GM18873 (cell line): ENCODE measurements around the gene CELSR1.

Experiments used
- ATAC-seq: cut with Tn5 transposase; IDR thresholded peaks from one replicate; pipeline ENCODE4 v1.9.1; 2021; ENCODE audit warnings: mild to moderate bottlenecking, moderate library complexity, moderate number of reproducible peaks; ENCODE audit not compliant: unreplicated experiment, low FRiP score

CELSR1 gene

DNA sequence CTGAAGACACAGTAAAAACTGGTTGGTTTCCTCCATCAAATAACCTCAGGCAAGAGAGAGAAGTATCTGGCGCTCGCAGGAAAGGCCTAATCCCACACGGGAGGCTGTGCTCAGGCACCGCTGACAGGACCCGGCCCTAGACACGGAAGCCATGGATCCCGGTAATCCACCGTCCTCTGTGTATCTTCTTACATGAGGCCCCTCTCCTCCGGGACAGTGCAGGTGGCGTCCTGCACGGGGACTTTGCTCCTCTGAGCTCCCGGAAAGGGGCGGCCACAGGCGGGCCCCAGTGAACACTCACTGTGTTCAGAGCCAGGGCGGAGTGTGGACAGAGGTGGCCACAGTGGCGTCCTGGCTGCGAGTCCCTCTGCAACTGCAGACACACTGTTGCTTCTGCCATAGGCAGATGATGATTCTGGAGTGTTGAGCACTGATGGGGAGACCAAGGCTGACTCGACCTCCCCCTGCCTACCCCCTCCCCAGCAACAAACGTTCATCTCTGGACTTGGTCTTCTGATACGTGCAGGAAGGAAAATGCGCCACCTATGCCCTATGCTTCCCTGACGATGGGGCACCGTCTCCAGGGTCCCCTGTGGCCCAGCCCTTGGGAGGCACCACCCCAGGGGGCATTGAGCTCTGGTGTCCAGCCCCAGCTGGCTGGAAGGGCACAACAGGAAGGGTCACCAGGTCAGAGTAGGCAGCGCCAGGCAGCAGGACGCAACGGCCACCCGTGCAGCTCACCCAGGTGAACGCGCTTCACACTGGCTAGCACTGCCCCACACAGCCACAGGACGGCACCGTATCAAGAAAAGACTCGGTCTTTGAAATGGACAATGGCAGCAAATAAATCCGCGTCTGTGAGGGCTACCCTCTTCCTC, 106.2 kb downstream of the CELSR1 start:
- ATAC-seq, result no peak

DNA sequence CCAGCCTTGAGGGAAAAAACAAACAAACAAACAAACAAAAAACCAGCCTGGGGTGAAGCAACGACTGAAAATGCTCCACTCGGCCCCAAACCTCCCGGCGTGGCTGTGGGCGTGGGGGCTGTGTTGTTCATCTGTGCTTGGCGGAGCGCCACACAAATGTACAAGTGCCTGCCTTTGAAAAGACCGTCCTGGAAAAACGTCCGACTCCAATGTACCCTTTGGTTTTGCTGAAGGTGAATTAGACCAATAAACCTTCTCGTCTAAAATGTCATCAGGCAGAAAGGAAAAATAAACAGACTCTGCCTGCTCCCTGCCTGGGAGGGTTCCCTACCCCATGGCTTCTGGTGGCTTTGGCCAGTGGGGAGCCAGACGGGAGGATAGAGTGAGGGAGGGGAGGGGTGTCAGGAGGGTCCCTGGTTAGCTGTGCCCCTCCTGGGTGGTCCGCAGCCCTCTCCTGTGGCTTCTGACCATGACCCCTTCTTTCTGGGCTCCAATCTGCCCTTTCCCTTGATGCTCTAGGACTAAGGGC, 108.0 kb downstream of the CELSR1 start:
- ATAC-seq, result no peak

DNA sequence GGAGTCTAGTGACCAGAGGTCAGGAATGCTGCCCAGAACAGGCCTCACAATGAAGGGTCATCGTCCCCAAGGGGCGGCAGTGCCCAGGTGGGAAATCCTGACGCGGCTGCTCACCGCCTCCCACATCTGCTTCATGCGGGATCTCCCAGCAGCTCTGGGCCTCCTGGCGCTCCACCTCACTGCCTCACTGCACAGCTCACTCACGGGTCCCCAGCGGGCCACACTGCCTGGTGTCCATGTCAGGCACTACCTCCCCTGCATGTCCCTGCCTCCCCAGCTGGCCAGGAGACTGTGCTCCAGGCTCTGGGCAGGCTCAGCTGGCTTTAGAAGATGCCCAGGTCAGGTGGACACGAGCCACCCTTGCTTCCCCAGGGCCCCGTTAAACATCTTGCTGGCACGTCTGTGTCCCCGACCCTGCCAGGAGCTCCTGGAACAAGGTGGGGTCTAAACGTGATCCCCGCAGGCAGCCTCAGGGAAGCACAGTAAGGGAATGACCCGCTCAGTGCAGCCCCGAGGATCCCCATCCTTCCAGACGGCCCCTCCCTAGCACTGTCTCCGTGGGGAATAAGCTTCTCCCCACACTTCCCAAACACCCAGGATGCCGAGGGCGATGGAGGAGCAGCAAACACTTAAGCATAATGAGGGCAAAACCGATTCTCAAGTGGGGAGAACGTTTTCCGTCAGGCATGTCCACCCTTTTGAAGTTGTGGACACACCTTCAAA, 108.7 kb downstream of the CELSR1 start:
- ATAC-seq, result no peak

DNA sequence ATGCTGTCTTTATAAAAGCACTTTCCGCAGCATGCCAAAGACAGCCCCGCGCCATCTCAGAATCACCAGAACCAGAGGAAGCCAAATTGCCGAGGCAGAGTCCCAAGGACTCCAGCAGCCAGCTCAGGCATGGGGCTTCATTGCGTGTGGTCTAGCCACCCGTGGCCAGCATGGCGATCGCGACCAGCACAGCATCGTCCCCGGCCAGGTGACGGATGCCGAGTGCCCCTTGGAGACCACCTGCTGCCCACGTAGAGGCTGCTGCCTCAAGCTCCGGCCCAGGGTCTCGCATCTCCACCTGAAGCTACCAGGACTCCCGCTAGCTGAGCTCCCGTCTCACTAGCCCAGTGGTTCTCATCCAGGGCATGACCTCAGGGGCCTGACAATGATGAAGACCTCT, 109.2 kb downstream of the CELSR1 start:
- no peak for ATAC-seq

DNA sequence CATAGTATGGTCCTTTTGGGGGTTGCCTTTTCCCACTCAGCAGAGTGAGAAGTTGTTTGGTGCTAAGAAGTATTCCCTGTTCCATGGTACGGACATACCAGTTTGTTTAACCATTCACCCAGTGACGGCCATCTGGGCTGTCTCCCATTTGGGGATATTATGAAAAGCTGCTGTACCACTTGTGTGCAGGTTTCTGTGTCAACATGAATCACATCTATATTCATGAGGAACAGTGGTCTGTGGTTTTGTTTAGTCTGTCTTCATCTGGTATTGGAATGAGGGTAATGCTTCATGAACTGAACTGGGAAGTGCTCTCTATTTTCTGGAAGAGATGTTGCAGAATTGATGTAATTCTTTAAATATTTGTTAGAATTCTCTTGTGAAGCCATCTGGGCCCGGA, 112.4 kb downstream of the CELSR1 start:
- ATAC-seq, result no peak

DNA sequence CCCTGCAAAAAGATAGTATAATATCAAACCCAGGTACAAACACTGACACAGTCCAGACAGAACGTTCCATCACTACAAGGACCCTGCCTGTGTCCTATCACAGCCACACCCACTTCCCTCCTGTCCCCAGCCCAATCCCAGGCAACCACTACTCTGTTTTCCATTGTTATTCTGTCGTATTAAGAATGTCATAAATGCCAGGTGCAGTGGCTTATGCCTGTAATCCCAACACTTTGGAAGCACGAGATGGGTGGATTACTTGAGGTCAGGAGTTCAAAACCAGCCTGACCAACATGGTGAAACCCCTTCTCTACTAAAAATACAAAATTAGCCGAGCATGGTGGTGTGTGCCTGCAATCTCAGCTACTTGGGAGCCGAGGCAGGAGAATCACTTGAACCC, 112.9 kb downstream of the CELSR1 start:
- no peak for ATAC-seq

DNA sequence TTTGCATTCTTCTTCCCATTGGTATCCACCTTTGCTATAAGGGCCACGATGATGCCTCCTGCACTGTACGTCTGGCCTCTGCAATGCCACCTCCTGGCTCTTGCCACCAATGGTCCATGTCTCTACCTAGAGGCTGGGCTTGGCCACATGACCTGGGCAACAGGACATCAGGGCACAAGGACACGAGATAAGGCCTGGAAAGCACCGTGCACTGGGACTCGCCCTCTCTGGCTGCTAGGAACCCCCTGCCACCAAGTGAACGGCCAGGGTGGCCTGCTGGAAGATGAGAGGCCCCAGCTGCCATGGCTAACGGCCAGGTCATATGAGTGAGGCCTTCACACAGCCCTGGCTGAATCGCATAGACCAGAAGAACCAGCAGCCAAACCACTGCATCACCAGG, 114.5 kb downstream of the CELSR1 start:
- no peak for ATAC-seq

DNA sequence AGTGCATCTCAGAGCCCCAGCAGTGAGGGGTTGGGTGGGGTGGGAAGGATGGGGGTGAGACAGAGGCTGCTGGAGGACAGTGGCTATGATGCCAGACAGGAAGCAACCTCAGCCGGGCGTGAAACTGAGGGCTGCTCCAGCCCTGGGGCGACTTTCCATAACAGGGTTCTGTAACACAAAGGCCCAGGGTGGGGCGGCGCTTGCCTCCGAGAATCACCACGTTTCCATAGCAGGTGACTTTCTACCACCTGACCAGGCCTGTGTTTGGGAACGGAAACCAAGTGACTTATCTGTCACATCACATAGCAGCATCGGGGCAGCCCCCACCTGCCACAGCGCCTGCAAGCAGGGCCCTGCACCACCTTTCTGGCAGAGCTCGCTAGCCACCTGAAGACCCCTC, 116.2 kb downstream of the CELSR1 start:
- ATAC-seq, result no peak

DNA sequence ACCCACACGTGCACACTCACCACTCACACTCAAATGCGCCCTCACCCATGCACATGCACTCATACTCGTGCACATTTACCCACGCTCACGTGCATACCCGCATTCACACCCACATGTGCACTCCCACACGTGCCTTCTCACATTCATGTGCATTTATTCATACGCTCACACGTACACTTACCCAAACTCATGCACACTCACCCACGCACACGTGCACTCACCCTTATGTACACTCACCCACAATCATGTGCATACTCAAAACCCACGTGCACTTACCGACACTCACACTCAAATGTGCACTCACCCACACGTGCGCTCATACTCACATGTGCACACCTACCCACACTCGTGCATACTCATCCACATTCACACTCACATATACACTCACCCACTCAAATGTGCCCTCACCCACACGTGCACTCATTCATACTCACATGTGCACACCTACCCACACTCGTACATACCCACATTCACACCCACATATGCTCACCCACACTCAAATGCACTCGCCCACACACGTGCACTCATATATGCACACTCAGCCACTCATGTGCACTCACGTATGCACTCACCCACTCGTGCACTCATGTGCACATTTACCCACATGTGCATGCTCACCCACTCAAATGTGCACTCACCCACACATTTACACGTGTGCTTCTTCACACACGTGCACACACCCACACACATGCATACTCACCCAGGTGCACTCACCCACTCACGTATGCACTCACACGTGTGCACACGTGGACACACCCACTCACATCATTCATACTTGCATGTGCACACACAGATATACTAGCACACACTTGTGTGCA, 117.5 kb downstream of the CELSR1 start:
- no peak for ATAC-seq

DNA sequence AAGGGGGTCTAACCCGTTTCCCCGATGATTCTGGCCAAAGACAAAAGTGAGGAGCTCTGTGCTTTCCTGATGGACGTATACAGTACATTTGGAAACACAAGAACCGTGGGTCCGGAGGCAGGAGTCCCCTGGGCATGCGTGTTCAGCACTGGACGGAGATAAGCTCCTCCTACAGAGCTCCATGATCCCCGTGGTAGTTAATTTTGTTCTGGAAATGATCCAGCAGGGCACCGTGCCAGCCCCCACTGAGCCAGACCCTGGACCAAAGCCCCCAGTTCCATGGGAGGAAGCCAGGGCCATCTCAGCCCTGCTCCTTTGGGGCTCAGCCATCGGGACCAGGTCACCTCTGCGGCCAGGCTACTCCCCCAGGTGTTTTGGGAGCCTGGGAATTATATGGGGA, 118.6 kb downstream of the CELSR1 start:
- no peak for ATAC-seq

DNA sequence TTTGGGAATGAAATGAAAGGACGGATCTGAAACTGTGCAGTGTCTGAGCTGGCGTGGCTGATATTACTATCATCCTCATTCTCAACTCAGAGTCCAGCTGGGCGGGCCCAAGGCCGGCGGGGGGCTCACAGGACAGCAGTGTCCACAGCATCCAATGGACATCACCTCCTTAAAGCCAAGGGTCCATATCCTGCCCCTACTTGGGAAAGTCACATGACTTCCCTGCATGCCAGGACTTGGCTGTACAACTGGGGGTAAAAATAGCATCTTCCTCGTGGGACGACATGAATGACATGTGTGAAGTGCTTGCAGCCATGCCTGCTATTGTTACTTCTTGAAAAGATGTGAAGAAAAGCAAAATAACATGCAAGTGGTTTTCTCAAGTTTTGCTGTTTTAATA, 119.7 kb downstream of the CELSR1 start:
- ATAC-seq, result no peak

DNA sequence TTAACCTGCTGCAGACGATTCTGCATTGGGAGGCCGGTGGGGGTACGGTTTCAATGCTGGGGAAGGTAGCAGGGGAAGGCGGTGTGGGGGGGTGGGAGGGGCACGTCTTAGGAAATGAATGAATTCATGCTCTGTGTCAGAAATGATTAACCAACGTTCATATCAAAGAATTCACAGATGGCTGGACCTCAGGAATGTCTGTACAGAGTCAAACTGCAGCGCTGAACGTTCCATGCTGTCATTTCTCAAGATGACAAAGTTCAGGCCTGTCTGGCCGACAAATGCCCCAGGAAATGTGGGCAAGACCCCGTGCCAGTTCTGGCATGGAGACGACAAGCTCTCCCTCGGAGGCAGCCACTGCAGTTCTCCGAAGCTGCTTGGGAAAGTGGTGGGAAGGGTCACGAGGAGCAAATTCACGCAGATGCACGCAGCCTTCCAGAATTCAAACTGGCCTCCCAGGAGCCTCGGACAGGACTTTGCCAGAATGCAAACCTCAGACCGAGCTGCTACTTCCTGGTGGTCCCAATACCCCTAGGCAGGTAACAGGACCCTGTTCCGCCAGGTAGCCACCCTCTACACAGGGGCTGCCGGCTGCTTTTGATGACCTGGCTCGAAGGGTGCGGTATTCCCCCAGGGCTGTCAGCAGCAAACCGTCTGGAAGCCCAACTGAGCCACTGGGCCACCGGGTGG, 120.4 kb downstream of the CELSR1 start:
- ATAC-seq, result no peak

DNA sequence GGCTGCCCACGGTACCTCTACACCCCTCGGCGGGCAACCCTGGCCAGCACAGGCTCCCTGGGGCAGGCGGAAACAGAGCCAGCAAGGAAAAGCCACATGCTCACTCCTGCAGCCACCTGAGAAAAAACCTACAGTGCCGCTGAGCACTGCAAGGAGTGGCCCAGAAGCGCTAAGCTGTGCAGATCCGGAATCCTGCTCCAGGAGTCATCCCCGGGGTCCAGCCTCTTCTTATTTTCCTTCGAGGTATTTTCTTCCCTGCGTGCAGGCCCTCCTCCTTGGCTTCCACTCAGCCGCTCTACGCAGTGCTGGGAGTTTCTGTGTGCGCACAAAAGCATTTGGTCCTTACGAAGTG, 120.9 kb downstream of the CELSR1 start:
- ATAC-seq, result no peak

DNA sequence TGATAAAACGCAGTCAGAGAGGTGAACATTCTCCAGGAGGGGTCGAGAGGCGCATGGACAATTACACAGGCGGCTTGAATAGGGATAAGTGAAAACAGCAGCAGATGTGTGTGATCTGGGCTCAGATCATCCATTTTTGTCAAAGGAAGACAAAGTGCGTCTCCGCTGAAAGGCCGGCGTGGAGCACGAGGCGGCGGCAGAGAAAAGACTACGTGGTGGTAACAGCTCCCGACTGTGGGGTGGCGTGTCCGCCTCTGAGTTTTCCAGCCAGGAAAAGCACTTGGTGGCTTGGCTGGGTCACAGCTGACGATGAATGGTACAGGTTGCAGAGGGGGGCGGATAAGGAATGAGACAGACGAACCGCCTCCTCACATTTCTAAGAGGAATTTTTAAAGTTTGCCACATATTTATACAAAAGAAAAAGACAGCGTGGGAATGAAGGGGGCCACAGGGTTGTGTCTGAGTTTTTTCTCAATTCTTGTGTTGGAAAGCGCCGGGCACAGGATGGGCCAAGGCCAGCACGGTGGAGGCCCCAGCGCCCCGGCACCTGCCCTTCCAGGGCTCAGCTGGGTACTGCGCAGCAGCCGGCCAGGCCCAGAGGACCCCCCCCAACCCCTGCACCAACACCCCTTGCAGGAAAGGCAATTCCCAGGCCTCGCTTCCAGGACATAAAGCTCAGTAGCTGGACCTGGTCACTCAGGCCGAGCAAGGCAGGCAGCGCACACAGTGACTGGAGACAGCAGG, 121.5 kb downstream of the CELSR1 start:
- ATAC-seq, result no peak

DNA sequence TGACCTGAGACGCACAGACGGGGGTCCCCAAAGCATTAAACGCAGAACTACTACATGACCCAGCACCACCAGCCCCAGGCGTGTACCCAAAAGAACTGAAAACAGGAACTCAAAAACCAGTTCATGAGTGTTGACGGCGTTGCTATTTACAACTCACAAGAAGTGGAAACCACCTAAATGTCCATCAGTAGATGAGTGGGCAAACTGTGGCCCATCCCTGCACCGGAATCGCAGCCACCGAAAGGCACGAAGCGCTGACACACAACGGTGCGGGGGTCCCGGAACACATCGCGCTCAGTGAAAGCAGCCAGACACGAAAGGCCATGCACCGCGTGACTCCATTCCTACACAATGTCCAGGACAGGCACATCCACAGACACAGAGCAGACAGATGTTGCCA, 122.7 kb downstream of the CELSR1 start:
- ATAC-seq, result no peak

DNA sequence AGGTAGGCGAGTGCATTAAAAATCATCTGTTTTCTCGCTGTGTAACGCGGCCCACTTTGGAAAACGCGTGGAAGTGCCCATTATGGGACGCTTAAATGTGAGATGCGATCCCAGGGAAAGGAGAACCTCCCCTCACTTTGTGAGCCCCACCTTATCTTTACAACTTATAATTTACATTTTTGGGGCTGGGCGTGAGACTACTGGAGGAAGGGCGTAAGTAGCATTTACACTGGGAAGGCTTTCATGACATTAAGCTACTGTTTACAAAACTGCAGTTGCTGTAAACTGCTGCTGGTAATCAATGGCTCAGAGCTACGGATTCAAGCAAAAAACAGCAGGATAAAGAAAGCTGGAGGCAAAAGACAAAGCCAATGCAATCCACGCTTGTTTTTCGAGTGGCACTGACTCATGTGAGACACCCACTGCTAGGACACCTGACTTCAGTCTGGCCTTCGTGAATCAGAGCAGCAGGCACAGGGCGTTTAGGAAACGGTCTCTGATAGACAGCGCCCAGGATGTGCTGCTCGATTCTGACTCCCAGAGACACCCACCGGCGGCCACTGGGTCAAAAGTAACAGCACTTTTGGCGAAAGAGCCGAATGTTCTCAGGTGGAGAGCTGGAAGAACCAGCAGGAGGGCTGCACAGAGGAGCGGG, 123.6 kb downstream of the CELSR1 start:
- no peak for ATAC-seq

DNA sequence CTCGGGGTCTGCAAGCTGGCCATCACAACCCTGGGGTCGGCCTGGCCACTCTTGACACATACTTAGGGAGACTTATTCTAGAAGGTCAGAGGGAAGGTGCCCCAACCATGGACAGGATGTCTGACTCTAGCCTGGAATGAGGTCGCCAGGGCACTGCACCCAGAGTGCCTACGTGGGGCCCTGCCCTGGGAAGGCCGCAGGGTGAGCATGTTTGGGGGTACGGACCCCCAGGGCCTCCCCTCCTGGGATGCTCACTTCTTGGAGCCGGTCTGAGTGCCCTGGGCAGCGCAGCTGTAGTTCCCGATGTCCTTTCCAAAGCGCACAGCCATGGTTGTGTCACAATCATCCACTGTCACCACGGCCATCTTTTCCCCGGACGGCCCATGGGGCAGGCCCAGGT, 126.1 kb downstream of the CELSR1 start:
- ATAC-seq, result no peak

DNA sequence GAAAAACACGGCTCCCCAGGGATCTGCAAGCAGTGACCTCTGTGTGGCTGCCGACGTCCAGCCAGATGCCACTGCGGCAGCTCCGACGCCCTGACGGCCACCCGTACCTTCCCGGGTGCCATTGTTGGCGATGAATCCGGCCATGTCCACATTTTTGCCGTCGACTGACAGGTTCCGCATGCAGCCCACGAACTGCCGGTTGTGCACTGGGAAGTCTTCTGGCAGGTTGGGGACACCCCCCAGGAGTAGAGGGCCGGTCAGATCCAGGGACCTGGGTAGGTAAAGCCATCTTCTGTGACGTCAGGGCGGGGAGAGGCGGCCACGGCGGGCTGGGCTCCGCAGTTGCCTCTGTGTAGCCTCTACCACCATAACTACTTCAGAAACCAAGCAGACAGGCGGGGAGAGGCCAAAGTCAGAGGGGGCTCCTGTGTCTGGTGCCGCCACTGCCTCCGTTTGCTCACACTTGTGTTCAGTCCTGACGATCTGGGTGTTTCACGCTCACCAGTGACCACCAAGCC, 127.1 kb downstream of the CELSR1 start:
- ATAC-seq, result no peak

DNA sequence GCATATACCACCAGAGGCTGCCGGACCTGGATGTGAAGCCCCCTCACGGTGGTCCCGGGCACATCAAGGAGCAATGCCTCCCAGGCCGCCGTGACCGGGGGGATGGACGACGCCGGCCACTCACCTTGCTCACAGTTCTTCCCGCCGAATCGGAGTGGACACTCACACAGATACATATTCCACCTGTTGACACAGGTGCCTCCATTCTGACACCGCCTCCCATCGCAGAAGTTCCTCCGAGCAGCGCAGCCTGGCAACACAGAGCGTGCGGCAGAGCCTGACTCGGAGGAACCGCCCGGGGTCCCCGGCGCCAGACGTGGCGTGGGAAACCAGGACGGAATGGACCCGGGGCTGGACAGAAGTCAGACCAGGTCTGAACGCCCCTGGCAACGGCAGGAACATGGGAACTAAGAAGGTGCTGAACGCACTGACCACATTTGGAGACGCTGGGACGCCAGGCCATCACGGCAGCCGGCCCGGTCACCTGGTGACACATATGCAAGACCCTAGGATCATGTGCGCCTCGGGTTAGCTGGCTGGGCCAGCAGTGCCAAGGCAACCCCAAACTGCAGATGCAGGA, 127.7 kb downstream of the CELSR1 start:
- no peak for ATAC-seq
